ENCODE measurements around the gene ANKRD28.

GRCh38 chr3:15690230-15690629 lies 107.5 kb downstream of the ANKRD28 start:
- TF ChIP-seq CTCF (IDR thresholded peaks at IDR 0.05) (no peak), POLR2A (IDR thresholded peaks at IDR 0.05) (no peak)
